Activated CD8-positive, alpha-beta T cell treated with anti-CD3 and anti-CD28 coated beads for 36 hours (primary cell): ENCODE measurements around the gene SMYD2. TPM values are rescaled to one million over a fixed set of nuclear protein-coding genes. Genes with fewer than 3 reads are reported as not detected.

Experiments
- ATAC-seq: fragments of 200-7000 bp; cut with Tn5 transposase; one replicate; pipeline ENCODE4 v1.10.0; 2021; ENCODE audit warnings: mild to moderate bottlenecking, moderate library complexity
- CTCF ChIA-PET: fragments of 350-600 bp; sonication (Branson Sonifier 250); formaldehyde crosslinking; loops from one replicate; lab custom pipeline; 2021; ENCODE audit warnings: antibody characterized with exemption; lab: Charles Lee
- POLR2A ChIA-PET: fragments of 350-600 bp; sonication (Branson Sonifier 250); formaldehyde crosslinking; loops from one replicate; lab custom pipeline; 2021; ENCODE audit warnings: antibody characterized with exemption; lab: Charles Lee
- DNase-seq: peaks from one replicate; pipeline ENCODE4 v3.0.0-alpha.2; 2020
- H3K27ac Mint-ChIP-seq: one replicate; pipeline ENCODE4 v1.8.0; 2021; ENCODE audit warnings: mild to moderate bottlenecking, mixed read lengths
- H3K27me3 Mint-ChIP-seq: one replicate; pipeline ENCODE4 v1.8.0; 2021; ENCODE audit warnings: mixed read lengths
- H3K36me3 Mint-ChIP-seq: one replicate; pipeline ENCODE4 v1.8.0; 2021; ENCODE audit warnings: low read depth, mixed read lengths
- H3K4me1 Mint-ChIP-seq: one replicate; pipeline ENCODE4 v1.8.0; 2021; ENCODE audit warnings: low read depth, mixed read lengths
- H3K4me3 Mint-ChIP-seq: one replicate; pipeline ENCODE4 v1.8.0; 2021; ENCODE audit warnings: mild to moderate bottlenecking, moderate library complexity, mixed read lengths
- H3K9me3 Mint-ChIP-seq: one replicate; pipeline ENCODE4 v1.8.0; 2021; ENCODE audit warnings: mixed read lengths
- intact Hi-C: fragments of 100-400 bp; cut with micrococcal nuclease; formaldehyde crosslinking; loops from one replicate; pipeline ENCODE4 v1.10.0; 2022
- total RNA-seq, 2 experiments: library from RNA; stranded (reverse); gene quantifications; one replicate each; pipeline ENCODE4 v1.2.3, GENCODE V29; 2021
- TF ChIP-seq, protein P1 (sequence below): fragments of 200-600 bp; IDR thresholded peaks from one replicate; pipeline ENCODE4 v1.8.0; 2022; ENCODE audit warnings: antibody characterized with exemption, mild to moderate bottlenecking

Gene SMYD2
- total RNA-seq, 2 experiments from 2014 or later, result 37.4 to 40.6 TPM

- H3K36me3 Mint-ChIP-seq, result peaks cover 8% of the 10 kb centered on the region
- POLR2A ChIA-PET, result no interaction called here
These were observed 20.6 kb downstream of the SMYD2 start for GRCh38 chr1:214301526-214301925.

GRCh38 chr1:214303141-214303930 lies 22.4 kb downstream of the SMYD2 start:
- DNase-seq (no peak), ATAC-seq (no peak)
- H3K4me1 Mint-ChIP-seq, result peaks cover 18% of the 10 kb centered on the region
- H3K36me3 Mint-ChIP-seq, result peaks cover 3% of the 10 kb centered on the region
- intact Hi-C loops, result no loop called here
- H3K27ac Mint-ChIP-seq, result no peak overlapping the region
- H3K27me3 Mint-ChIP-seq, result no peaks in the 10 kb centered on the region
- ChIA-PET POLR2A (no interaction called here), CTCF (interaction anchor here (1.0 to 2.8 kb wide), 6 partner anchors 15 to 42 kb away, joined by 3 to 21 read pairs (median 5); no protein-coding TSS in a partner anchor)
- TF ChIP-seq, protein P1, sequence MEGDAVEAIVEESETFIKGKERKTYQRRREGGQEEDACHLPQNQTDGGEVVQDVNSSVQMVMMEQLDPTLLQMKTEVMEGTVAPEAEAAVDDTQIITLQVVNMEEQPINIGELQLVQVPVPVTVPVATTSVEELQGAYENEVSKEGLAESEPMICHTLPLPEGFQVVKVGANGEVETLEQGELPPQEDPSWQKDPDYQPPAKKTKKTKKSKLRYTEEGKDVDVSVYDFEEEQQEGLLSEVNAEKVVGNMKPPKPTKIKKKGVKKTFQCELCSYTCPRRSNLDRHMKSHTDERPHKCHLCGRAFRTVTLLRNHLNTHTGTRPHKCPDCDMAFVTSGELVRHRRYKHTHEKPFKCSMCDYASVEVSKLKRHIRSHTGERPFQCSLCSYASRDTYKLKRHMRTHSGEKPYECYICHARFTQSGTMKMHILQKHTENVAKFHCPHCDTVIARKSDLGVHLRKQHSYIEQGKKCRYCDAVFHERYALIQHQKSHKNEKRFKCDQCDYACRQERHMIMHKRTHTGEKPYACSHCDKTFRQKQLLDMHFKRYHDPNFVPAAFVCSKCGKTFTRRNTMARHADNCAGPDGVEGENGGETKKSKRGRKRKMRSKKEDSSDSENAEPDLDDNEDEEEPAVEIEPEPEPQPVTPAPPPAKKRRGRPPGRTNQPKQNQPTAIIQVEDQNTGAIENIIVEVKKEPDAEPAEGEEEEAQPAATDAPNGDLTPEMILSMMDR, result no peak
- no peak overlapping the region for H3K4me3 Mint-ChIP-seq
- no peaks in the 10 kb centered on the region for H3K9me3 Mint-ChIP-seq

More at GRCh38 chr1:214301526-214301925, 20.6 kb downstream of the SMYD2 start:
- Mint-ChIP-seq H3K27me3 (no peaks in the 10 kb centered on the region), H3K4me1 (peaks cover 16% of the 10 kb centered on the region), H3K27ac (no peak overlapping the region), H3K4me3 (no peak overlapping the region), H3K9me3 (no peaks in the 10 kb centered on the region)
- TF ChIP-seq, protein P1, result no peak
- CTCF ChIA-PET, result interaction anchor here (1.7 to 2.8 kb wide), 3 partner anchors 27 to 40 kb away, joined by 8 to 21 read pairs (median 14); no protein-coding TSS in a partner anchor
- ATAC-seq (no peak), DNase-seq (no peak)
- intact Hi-C loops, result no loop called here

- no peaks in the 10 kb centered on the region for H3K36me3 Mint-ChIP-seq
- peaks cover 36% of the 10 kb centered on the region for H3K4me1 Mint-ChIP-seq
- no peak overlapping the region for H3K27ac Mint-ChIP-seq
- no peak overlapping the region for H3K4me3 Mint-ChIP-seq
- ATAC-seq (no peak), DNase-seq (no peak)
- CTCF ChIA-PET, result interaction anchor here (0.8 to 1.2 kb wide), 3 partner anchors 25 to 43 kb away, joined by 3 read pairs; no protein-coding TSS in a partner anchor
- intact Hi-C loops, result no loop called here
- POLR2A ChIA-PET, result no interaction called here
- no peaks in the 10 kb centered on the region for H3K9me3 Mint-ChIP-seq
- TF ChIP-seq, protein P1, result no peak
- H3K27me3 Mint-ChIP-seq, result no peaks in the 10 kb centered on the region
These were observed 24.3 kb downstream of the SMYD2 start for GRCh38 chr1:214305164-214305751.

- intact Hi-C loops, result no loop called here
- POLR2A ChIA-PET, result no interaction called here
- CTCF ChIA-PET, result interaction anchor here (1.1 to 2.7 kb wide), 3 partner anchors 22 to 45 kb away, joined by 3 to 20 read pairs (median 9); no protein-coding TSS in a partner anchor
- H3K9me3 Mint-ChIP-seq, result no peaks in the 10 kb centered on the region
- TF ChIP-seq, protein P1, result no peak
- no peaks in the 10 kb centered on the region for H3K36me3 Mint-ChIP-seq
- H3K27me3 Mint-ChIP-seq, result no peaks in the 10 kb centered on the region
- no peak overlapping the region for H3K27ac Mint-ChIP-seq
- peaks cover 37% of the 10 kb centered on the region for H3K4me1 Mint-ChIP-seq
- no peak overlapping the region for H3K4me3 Mint-ChIP-seq
- DNase-seq, result no peak
- no peak for ATAC-seq
These were observed 25.3 kb downstream of the SMYD2 start for GRCh38 chr1:214306269-214306668.

- Mint-ChIP-seq H3K27me3 (no peaks in the 10 kb centered on the region), H3K9me3 (no peaks in the 10 kb centered on the region), H3K36me3 (peaks cover 6% of the 10 kb centered on the region), H3K27ac (no peak overlapping the region), H3K4me1 (peaks cover 28% of the 10 kb centered on the region), H3K4me3 (no peak overlapping the region)
- ATAC-seq, result no peak
- intact Hi-C loops, result no loop called here
- ChIA-PET POLR2A (no interaction called here), CTCF (interaction anchor here (1.0 kb wide), 1 partner anchor 19 kb away, joined by 3 read pairs; no protein-coding TSS in a partner anchor)
- DNase-seq, result no peak
- TF ChIP-seq, protein P1, result no peak
These were observed 29.1 kb downstream of the SMYD2 start for GRCh38 chr1:214310010-214310409.
